IPS-18c (cell line): Measurements from ENCODE around the gene PARP1.

ENCODE experiments used
- H3K4me3 ChIP-seq: 2 replicates; pipeline ENCODE4 v1.7.0; 2013; ENCODE audit warnings: low read depth, mild to moderate bottlenecking, low read length, moderate library complexity; ENCODE audit not compliant: insufficient read depth
- H3K9me3 ChIP-seq: one replicate; pipeline ENCODE4 v1.6.1; 2013; ENCODE audit warnings: mild to moderate bottlenecking, low read length, moderate library complexity; ENCODE audit not compliant: control insufficient read depth, insufficient read depth

Gene PARP1

DNA sequence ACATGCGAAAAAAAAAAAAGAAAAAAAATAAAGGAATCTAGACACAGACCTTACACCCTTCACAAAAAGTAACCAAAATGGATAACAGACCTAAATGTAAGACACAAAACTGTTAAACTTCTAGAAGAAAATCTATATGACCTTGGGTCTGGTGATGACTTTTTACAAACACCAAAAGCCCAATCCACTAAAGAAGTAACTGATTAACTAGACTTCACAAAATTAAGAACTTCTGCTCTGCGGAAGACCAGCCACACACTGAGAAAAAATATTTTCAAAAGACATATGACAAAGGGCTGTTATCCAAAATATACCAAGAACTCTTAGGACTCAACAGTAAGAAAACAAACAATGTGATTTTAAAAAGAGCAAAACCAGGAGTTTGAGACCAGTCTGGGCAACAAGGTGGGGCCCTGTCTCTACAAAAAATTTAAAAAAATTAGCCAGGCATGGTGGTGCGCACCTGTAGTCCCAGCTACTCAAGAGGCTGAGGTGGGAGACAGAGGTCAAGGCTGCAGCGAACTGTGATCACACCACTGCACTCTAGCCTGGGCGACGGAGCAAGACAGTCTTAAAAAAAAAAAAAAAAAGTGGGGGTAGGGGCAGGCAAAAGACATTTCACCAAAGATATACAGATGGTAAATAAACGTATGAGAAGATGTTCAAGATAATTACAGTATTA lies 9.8 kb downstream of the PARP1 start:
- Histone ChIP-seq H3K4me3 (no peak overlapping the region), H3K9me3 (no peaks in the 10 kb centered on the region)

DNA sequence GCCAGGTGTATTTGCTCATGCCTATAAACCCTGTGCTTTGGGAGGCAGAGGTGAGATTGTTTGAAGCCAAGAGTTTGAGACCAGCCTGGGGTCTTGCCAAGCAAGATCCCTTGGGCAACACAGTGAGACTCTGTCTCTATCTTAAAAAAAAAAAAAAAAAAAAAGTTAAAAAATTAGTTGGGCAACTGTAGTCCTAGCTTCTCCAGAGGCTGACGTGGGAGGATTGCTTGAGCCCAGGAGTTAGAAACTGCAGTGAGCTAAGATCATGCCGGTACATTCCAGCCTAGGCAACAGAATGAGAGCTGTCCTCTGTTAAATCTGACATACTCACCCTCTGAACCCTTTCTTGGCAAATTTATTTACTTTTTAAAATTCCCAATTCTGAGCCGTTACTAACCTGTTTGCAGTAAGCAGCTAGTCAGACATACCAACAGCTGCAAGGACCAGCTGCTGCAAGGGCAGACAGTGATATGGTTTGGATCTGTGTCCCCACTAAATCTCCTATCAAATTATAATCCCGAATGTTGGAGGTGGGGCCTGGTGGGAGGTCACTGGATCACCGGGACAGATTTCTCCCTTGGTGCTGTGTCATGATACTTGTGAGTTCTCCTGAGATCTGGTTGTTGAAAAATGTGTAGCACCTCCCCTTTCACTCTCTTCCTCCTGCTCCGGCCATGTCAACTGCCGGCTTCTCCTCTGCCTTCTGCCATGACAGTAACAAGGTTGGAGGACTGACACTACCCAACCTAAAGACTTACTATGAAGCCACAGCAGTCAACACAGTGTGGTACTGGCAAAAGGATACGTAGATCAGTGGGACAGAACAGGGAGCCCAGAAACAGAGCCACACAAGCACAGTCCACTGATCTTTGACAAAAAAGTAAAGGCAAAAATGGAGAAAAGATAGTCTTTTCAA lies 10.6 kb downstream of the PARP1 start:
- no peak overlapping the region for H3K4me3 ChIP-seq
- H3K9me3 ChIP-seq: no peaks in the 10 kb centered on the region

DNA sequence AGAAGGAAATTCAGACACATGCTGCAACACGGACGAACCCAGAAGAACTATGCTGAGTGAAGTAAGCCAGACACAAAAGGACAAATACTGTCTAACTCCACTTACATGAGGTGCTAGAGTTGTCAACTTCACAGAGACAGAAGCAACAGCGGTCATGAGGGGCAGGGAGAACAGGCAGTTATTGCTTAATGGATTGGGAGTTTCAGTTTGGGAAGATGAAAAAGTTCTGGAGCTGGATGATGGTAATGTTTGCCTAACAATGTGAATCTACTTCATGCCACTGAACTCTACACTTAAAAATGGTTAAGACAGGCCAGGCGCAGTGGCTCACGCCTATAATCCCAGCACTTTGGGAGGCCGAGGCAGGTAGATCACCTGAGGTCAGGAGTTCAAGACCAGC lies 12.1 kb downstream of the PARP1 start:
- Histone ChIP-seq H3K4me3 (no peak overlapping the region), H3K9me3 (no peaks in the 10 kb centered on the region)

DNA sequence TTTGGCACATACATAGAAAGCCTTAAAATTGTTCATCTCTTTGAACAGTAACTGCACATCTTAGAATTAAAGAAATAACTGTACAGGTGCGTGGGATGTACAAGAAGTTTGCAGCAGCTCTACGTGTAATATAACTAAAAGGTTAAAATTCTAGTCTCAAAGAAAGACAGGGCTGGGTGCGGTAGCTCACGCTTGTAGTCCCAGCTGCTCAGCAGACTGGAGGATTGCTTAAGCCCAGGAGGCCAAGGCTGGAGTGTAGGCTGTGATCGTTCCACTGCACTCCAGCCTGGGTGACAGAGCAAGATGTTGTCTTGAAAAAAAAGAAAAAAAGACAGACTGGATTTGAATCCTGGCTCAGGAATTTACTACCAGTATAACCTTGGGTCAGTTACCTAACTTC lies 13.4 kb downstream of the PARP1 start:
- Histone ChIP-seq H3K4me3 (no peak overlapping the region), H3K9me3 (no peaks in the 10 kb centered on the region)

DNA sequence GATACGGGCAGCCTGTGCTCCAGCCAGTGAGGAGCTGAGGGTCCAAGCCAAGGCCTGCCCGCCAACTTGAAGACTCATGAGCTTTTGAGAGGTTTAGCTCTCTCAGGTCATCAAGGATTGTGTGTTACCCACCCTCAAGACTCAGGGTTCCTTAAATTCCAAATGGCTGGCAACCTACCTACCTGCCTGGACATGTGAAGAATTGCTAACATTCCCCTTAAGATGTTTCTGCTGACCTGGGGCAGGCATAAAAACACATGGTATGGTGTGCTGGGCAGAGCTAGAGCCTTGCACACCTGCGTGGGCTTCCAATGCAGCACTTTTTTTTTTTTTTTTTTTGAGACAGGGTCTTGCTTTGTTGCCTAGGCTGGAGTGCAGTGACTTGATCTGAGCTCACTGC lies 17.2 kb downstream of the PARP1 start:
- Histone ChIP-seq H3K4me3 (no peak overlapping the region), H3K9me3 (no peaks in the 10 kb centered on the region)

DNA sequence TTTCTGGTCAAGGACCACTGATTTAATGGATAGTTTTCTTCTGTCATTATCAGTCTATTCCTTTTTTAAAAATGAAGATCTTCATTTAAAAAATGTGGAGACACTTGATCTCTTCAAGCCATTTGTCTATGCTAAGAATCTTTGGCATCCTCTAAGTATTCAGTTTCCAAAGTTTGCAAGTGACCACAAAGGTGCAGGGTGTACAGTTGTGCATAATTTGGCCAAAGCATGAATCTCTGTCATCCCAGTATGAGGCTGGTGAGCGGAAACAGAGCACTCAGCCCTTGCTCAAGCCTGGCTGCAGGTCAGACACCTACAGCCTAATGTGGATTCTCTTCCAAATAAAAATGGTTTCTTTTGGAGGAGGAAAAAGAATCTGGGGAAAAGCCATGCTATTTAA lies 19.8 kb downstream of the PARP1 start:
- Histone ChIP-seq H3K4me3 (no peak overlapping the region), H3K9me3 (no peaks in the 10 kb centered on the region)

DNA sequence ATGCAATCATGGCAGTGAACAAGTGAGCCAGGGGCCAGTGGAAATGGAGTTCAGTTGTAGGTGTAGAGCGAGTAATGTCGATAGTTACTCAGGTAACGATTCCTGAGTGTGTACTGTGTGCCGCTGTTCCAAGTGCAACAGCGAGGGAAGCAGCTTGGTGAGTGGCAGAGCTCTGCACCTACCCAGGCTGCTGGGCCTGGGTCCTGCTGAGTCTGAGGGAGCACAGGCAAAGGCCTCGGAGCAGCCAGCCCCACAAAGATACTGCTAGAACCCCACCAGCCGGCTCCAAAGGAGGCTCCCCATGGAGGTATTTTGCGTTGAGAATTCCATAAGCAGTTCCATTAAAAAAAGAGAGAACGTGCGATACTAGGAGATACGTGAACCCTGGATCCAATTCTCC lies 23.2 kb downstream of the PARP1 start:
- Histone ChIP-seq H3K9me3 (no peaks in the 10 kb centered on the region), H3K4me3 (no peak overlapping the region)

DNA sequence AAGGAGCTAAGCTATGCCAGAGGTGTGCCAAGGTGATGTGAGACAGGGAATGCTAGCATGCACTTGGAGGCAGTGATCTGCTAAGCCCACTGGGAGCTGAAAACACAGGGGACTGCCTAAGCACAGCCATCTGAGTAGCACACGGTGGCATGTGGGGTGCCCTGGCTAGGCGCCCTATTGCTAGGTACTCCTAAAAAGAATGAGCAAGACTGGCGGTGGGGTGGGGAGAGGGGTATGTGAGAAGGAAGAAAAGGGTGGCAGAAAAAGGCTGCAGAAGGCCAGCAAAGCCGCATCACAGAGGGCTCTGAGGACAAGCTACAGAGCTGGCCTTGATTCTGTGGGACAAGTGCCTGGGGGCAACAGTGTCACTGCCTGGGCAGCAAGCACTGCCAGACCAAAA lies 23.9 kb downstream of the PARP1 start:
- no peak overlapping the region for H3K4me3 ChIP-seq
- no peaks in the 10 kb centered on the region for H3K9me3 ChIP-seq

DNA sequence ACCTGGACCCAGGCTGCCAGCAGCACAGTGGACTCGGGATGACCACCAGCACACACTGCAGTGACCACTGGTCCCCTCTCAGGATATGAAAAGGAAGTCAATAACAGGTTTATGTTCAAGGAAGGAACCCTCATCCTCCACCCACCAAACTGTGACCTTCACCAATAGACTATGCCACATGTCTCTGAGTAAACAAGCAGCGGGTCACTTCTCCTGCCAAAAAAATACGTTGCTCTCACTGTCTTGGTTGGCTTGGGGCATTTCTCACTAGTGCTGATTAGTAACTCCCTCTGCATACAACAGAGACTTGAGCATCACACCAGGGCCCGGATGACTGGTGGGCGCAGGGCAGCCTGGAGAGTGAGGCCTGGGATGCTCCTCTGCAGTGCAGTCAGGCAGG lies 25.9 kb downstream of the PARP1 start:
- Histone ChIP-seq H3K9me3 (no peaks in the 10 kb centered on the region), H3K4me3 (no peak overlapping the region)

DNA sequence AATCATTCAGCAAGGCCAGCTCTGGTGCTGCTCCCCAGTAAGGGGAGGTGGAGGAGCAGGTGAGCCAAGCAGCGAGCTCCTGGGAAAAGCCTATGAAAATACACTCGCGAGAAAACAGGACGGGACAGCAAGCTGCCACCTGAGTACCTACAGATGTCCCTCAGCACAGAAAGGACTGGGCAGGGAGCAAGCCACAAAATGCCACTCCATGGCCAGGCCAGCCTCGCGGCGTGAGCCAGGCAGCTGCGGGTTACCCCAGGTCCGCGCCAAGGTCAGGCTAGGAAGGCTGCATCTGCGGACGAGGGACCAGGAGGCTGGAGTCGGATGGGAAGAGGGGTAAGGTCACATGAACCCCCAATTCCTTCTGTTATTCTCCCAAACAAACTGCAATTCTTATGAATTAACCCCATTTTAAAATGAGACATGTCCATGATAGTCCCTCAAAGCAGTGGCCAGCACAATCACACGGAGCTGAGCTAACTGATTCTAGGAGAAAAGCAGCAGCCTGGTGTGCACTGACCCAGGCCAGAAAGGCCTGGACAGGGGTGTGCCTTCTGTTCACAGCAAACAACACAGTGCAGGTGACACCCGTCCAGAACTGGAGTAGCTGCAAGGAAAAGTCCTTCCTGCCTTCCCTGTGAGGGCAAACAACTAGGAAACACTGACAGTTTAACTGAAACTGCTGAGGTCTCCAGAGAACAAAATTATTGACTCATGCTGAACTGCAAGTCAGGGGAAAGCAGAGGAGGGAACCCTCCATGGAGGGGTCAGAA lies 26.5 kb downstream of the PARP1 start:
- no peaks in the 10 kb centered on the region for H3K9me3 ChIP-seq
- no peak overlapping the region for H3K4me3 ChIP-seq

DNA sequence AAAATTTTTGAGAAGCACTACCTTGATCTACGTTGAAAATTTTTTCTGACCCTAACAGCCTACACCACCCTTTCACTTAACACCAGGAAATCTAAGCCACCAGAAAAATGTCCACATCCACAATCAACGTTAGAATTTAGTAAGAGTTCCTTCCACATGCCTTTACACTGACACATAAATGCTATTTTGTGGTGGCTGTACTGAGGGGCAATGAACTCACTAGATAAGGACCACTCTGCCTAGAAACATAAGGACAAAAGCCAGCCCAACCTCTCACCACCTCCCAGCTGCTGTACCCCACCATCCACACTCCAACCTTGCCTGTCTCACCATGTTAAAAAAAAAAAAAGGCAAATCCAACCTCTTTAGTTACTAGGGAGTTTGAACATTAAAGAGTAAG lies 29.8 kb downstream of the PARP1 start:
- no peak overlapping the region for H3K4me3 ChIP-seq
- H3K9me3 ChIP-seq: no peaks in the 10 kb centered on the region

DNA sequence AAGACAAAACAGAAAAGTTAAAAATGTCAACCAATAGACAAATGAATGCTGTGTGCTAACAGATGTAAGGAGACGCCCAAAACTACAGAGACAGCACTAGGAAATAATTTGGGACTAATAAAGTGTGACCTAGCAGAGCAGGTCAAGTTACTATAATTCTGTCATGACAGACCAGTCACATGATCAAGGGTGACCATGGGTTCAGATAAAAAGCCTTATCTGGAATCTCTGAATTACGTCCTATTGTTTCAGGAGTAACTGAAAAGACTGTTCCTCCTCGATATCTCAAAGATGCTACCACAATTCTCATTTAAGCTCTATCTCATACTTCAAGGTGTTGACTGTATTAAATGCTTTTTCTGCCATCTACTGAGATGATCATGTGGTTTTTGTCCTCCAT lies 31.6 kb downstream of the PARP1 start:
- Histone ChIP-seq H3K9me3 (no peaks in the 10 kb centered on the region), H3K4me3 (no peak overlapping the region)

DNA sequence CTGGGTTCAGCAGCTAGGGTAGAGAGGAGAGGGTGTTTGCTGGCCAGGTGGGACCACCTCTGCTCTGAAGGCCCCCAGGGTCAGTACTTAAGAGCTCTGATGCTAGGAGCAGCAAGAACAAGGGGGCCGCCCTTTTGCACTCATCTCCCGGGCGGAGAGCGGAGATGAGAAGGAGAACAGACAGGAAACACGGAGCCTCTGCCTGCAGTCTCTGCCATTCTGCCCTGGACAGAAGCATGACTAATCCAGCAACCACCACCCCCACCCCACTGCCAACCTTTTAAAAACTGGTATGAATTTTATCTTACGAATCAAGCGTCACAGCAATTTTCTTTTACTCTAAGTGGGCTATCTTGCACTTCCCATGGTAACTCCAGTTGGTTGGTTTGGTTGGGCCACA lies 34.5 kb downstream of the PARP1 start:
- Histone ChIP-seq H3K9me3 (no peaks in the 10 kb centered on the region), H3K4me3 (no peak overlapping the region)

DNA sequence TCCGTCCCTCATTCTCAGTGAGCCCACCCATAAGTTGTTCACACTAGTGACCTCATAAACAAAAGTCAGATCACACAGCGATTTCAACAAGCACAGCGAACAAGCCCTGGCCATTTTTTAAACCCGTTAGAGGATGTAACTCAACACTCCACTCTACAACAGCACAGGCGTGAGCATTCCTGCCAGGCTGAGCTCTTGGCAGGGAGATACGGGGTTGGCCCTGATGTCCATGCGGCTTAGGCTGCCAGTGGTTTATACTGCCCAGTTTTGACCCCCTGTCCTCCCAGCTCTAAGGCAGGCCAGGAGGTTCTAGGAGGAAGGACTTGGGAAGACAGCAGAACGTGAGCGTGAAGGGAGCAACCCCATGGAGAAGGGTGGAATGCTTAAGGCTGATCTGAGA lies 35.0 kb downstream of the PARP1 start:
- Histone ChIP-seq H3K9me3 (no peaks in the 10 kb centered on the region), H3K4me3 (no peak overlapping the region)

DNA sequence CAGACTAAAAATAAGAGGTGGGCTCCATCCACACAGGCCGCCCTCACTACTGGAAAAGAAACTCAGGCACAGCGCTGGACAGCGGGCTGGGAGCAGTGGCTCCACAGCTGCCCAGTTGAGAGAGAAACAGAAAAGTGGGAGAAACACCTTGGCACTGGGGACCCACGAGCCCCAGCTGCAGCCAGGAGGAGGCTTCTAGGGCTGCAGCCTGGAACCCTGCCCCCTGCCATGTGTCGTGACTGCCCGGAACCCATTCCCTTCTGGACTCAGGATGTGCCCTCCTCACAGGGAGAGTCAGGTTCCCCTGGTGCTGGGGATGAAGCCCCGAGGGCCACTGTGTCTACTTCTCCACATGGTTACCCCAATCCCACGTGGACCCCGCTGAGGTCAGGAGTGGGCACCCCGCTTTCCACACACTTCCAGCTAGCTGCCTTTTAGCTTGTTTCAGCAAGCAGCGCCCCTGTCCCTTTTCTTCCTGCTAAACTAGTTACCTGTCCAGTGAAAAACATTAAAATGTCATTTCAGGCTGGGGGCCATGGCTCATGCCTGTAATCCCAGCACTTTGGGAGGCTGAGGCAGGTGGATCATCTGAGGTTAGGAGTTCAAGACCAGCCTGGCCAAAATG lies 35.9 kb downstream of the PARP1 start:
- H3K9me3 ChIP-seq: no peaks in the 10 kb centered on the region
- no peak overlapping the region for H3K4me3 ChIP-seq

DNA sequence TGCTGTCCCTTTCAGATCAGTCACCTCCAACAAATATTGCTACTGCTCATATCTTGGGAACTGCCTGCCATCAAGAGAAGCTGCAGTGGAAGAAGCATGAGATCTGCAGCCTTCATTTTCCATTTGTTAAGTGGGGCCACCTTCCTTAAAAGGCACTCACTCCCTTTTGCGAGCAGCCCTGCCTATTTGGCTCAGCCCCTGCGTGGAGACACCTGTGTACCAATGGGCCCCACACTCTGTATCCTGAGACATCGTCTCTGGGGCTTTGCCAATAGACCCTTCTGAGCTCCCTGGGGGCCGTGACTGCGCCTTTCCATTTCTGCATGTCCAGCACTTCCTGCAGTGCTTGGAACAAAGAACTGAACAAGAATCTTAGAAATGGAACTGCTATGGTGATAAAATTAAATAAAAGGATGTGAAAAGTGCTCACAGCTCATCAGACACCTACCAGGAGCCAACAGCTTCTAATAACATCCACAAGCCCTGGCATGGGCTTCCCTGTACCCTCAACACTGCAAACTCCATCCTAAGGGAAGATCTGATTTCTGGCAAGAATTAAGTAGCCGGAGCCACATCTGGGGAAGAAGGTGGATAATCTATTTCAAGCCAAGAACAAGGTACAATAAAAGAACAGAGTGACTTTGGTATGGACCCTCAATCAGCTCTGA lies 36.7 kb downstream of the PARP1 start:
- no peaks in the 10 kb centered on the region for H3K9me3 ChIP-seq
- H3K4me3 ChIP-seq: no peak overlapping the region
